NCI-H1694 (cell line): ENCODE data around the gene GPATCH8.
"Not testable (repeated sequence)": the region's sequence is repeated elsewhere in the genome, so short reads cannot be mapped to it uniquely, and the experiment has no call there.

ENCODE experiments used
- DNase-seq: peaks from one replicate; lab custom pipeline; 2025; lab: John Stamatoyannopoulos, UW

Gene GPATCH8

GRCh38 chr17:44374306-44375195, 128.7 kb downstream of the GPATCH8 start:
- no peak for DNase-seq

- no peak for DNase-seq
Measured at GRCh38 chr17:44372036-44372435, 131.2 kb downstream of the GPATCH8 start.

- DNase-seq: not testable (repeated sequence)
Measured at GRCh38 chr17:44369414-44370023, 133.7 kb downstream of the GPATCH8 start.

- DNase-seq: not testable (repeated sequence)
Measured at GRCh38 chr17:44368391-44369243, 134.6 kb downstream of the GPATCH8 start.

DNA sequence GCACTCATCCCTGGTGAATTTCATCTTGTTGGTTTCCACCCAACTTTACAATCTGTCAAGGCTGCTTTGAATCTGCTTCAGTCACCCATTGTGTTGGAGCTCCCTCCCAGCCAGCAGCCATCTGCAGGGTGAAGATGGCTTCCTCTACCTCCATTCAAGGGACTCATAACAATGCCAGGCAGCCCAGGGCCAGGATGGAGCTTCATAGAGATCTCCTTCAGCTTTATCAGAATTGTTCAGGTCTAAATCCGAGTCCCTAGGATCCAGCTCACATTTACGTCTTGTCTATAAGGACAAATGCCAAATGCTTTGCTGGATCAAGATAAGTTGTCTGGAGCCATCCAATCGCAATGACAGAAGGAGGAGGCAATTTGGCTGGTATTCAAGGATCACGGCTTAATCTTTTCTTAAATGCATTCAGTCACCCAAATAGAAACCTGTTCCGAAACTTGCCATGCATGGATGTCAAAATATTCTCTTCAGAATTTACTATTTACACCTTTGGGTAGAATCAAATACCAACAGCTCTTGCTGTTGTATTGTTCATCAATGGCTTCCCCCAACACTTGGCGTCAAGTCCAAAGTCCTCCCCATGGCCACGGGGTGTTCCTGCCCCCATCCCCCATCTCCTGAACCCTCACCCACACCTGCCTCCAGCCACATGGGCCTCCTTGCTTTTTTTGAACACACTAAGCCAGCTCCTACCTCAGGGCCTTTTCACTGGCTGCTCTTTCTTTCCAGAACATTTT, 135.8 kb downstream of the GPATCH8 start:
- no peak for DNase-seq

DNA sequence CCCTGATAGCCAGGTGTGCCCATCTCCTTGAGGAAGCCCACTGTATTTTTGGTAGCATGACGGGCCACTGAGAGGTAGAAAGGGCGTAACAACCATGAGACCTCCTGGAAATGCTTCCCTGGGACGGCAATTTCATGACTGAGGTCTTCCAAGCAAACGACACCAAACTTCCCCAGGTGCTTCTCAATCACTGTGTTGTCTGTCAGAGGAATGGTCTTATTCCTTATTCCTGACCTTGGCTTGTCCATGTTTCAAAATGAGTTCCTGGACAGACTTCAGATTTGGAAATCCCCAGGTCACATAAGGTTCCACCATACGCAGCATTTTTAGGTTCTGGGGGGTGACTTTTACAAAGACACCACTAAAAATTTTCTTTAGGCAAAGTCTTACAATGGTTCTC, 138.2 kb downstream of the GPATCH8 start:
- DNase-seq: not testable (repeated sequence)

DNA sequence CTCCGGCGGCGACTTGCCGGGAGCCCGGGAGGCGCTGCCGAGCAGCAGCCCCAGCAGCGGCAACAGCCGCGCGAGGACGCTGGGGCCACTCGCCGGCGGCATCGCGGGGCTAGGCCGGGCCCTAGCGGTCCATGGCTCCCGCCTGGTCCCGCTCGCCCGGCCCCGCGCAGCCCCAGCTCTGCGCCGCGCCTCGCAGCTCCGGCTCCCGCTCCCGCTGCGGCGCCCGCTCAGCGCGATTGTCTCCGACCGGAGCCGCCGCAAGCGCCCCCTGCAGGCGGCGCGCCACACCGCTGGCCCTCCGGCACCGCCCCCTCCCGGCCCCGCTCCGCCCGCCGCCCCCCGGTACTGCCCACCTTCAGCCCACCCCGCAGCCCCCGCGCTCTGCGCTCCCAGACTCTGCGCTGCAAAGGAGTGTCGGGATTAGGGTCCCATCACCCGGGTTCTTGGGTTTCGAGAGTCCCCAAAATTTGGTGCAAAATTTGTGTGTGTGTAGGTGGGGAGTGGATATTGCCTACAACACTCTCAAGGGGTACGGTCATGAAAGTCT, 139.5 kb downstream of the GPATCH8 start, which contains the start of gene FAM171A2:
FAM171A2 (minus strand) TSS at position 241 of the 547 bp plus-strand sequence; CDS start at position 102, 139 bp downstream.
- peak; percentile 36 for DNase-seq

DNA sequence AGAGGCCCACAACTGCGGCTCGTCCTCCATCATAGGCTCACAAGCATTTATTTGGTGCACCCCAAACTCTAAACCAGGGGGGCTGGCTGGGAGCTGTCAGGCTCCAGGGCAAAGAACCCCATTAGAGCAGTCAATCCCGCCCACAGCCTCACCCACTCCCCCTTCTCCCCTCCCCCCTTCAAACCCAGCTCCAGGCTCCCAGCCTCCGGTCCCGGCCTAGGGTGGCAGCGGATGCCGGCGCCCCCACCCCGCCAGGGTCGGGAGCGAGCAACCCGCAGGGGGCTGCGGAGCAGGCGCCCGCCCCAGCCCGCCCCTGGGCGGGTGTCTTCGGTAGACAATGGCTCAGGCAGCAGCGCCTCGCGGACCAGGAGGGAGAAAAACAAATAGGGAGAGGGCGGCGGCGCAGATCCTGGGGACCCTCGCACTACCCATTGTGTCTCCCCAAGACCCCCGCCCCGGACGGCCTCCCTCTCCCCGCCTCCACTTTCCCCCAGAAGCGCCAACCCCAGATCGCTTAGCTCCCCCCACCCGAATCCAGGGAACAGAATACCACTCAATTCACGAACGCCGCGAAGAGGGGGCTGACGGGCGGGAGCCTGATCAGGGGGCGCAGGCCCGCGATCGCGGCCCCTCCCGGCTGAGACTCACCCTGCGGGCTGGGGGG, 140.1 kb downstream of the GPATCH8 start:
- no peak for DNase-seq

- no peak for DNase-seq
Measured at GRCh38 chr17:44362459-44362948, 140.7 kb downstream of the GPATCH8 start.

DNA sequence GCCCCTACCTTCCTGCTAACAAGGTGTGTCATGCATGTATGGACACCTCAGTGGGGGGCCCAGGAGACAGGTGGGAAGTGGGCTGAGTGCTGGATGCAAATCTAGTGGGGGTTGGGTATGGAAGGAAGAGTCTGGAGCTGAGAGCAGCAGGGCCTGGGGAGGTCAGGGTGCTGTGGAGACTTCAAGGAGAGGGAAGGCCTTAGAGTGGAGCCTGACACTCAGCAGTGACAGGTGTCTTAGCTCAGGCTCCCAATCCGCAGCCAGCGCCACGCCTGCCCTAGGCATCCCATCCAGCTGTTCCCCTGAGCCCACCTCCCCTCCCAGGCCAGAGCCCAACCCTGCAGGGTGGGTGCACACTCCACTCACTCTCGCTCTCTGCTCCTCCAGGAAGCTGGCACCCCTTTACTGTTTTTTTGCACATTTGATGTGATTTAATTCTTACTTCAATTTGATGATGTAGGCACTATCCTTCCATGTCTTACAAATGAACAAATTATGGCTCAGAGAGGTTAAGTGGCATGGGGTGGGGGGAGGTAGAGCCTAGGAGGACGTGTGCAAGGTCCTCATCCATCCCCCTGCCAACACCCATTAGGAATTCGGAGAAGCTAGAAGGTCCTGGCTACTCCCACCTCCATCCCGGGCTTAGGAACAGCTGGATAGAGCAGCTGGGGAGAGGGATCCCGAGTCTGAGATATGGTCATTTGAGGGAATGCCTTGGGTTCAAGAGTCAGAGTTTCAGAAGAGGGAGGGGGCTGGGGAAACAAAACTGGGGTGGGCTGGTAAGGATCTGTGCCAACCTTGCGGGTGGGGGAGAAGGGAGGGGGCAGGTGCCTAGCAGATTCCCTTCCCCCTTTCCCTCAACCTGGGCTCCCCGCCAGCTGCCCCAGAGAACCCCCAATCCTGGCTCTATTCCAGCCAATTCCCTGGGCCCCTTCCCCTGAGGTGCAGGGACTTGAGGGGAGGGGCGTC, 141.6 kb downstream of the GPATCH8 start:
- DNase-seq: no peak

GRCh38 chr17:44360826-44361225, 142.4 kb downstream of the GPATCH8 start:
- no peak for DNase-seq

DNA sequence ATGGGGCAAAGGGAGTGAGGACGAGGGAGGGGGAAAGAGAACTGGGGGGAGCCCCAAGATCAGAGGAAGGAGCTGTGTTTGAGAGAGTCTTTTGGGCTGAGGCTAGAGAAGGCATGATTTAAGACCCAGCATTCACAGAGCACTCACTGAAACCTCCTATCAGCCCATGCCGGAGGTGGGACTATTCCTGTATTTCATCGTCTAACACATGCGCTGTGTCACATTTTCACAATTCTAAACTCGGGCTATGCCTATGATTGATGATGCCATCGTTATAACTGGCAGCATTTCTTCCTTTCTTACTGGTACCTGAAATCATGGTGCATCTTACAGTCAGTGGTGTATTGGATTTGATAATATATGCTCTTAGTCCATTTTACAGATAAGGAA, 143.1 kb downstream of the GPATCH8 start:
- DNase-seq: no peak

DNA sequence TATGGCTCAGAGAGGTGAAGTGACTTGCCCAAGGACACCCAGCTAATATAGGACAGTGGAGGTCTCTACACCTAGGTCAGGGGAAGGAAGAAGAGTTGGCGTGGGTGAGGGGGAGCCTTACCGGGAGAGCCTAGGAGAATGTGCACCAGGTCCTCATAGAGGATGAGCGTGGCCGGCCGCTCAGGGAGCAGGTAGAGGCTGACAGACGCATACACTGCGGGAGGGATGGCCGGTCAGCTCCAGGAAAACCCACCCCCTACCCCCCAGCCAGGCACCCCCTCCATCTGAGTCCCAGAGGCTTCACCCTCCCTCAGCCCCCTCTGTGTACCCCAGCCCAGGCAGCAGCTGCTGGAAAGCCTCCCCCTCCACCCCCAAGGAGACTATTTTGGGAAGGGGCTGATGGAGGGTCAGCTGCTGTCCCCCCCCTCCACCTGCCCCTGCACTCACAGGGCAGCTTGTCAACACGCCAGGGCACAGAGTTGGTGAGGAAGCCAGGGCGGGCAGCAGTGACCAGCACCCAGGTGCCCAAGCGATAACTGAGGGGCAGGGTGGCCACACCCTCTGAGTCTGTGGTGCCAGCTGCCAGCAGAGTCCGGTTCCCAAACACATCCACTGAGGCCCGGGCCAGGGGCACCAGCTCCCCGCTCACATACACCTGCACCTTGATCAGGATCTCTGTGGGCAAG, 143.6 kb downstream of the GPATCH8 start:
- DNase-seq: no peak

DNA sequence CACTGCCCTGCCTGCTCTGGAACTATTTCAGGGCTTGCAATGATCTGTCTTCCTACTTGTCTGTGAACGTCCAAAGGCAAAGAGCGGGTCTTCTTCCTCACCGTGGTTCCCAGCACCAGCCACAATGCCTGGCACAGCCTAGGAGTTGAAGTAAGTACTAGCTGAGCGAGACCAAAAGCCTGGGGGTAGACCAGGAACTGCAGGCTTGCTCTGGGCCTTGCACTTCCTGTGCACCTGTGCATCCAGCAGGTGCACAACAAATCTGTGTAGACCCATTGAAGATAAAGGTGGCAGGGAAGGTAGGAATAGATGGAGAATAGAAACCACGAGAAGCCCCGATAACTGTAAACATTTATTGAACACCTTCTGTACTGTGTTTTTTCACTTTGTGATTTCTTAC, 144.2 kb downstream of the GPATCH8 start:
- DNase-seq: no peak

DNA sequence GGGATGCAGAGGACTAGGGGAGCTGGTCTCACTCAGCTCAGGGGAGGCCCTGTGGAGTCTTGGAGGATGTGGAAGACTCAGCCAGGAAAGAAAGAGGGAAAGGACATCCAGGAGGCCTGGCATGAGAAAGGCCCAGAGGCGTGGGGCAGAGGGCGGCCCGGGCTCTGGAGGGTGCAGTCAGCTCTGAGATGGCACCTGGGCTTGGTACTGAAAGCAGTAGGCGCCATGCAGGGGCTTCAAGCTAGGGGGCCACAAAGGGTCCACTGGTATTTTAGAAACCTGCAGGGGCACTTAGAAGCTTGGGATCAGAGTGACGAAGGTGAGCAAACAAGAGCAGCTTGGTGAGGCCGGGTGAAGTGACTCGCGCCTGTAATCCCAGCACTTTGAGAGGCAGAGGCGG, 145.1 kb downstream of the GPATCH8 start:
- no peak for DNase-seq

DNA sequence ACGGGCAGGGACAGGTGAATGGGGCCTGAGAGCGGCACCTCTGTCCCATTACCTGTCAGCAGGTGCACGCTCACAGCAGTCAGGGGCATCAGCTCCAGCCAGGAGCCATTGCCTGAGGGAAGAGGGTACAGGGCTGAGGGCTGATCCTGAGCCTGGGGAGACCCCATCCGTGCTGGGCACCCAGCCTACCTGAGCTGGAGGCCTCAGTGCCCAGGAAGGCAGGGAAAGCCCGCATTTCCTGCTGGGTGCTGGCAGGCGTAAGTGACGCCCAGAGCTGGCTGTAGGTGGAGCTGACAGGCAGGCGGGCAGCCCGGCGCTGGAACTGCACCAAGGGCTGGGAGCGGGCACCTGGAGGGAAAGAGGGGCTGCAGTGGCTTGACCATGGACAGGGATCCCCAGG, 147.0 kb downstream of the GPATCH8 start:
- no peak for DNase-seq

DNA sequence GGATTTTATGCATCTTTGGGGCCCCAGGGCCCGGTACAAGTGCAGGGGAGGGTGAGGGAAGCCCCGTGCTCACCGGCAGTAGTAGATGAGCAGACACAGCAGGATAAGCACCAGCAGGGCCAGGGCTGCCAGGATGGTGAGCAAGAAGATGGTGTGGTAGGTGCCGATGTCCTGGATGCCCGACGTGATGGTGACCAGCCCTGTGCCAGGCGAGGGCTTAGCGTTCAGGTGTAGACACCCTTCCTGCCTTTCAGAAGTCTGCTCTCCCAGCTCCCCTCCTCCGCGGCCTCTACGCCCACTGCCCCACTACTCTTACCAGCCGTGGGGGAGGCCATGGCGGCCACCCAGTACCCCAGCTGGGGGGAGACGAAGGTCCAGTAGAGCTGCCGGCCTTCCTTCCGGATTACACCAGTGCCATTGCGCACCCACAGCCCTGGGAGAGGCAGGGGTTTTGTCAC, 147.5 kb downstream of the GPATCH8 start:
- DNase-seq: no peak
